Erythroblast (primary cell): ENCODE data around the gene ASMTL.

ENCODE experiments used
- GATA1 ChIP-seq: IDR thresholded peaks from 2 replicates; pipeline ENCODE4 v1.6.1; 2011; ENCODE audit warnings: low read depth, mild to moderate bottlenecking, control low read depth, low read length, moderate library complexity
- POLR2A ChIP-seq: IDR thresholded peaks from 2 replicates; pipeline ENCODE4 v1.6.1; 2011; ENCODE audit warnings: mild to moderate bottlenecking, low read length

- TF ChIP-seq POLR2A: no peak
- no peak for TF ChIP-seq GATA1
Measured at GRCh38 chrX:1451251-1451660, 1.5 kb downstream of the ASMTL start.
